ENCODE measurements around the gene EIF2B4.
"Not testable (repeated sequence)": the region's sequence is repeated elsewhere in the genome, so short reads cannot be mapped to it uniquely, and the experiment has no call there.

Gene EIF2B4

DNA sequence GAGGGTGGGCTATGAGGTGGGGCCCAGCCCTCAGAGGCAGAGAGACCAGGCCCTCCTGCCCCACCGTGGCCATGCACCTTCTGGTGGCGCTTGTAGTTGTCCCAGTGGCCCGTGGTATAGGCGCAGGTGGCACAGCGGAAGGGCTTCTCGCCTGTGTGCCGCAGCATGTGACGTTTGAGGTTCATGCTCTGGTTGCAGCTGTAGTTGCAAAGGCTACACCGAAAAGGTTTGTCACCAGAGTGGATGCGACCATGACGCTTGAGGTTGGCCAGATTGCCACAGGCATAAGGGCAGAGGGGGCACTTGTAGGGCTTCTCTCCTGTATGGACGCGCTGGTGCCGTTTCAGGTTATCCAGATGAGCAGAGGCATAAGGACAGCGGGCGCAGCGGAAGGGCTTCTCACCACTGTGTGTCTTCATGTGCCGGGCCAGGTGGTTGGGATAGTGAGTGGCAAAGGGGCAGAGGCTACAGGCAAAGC lies 7.5 kb upstream of the EIF2B4 start:
- no peak for DNase-seq

- DNase-seq: no peak
Measured at GRCh38 chr2:27376866-27377617, 6.9 kb upstream of the EIF2B4 start.

DNA sequence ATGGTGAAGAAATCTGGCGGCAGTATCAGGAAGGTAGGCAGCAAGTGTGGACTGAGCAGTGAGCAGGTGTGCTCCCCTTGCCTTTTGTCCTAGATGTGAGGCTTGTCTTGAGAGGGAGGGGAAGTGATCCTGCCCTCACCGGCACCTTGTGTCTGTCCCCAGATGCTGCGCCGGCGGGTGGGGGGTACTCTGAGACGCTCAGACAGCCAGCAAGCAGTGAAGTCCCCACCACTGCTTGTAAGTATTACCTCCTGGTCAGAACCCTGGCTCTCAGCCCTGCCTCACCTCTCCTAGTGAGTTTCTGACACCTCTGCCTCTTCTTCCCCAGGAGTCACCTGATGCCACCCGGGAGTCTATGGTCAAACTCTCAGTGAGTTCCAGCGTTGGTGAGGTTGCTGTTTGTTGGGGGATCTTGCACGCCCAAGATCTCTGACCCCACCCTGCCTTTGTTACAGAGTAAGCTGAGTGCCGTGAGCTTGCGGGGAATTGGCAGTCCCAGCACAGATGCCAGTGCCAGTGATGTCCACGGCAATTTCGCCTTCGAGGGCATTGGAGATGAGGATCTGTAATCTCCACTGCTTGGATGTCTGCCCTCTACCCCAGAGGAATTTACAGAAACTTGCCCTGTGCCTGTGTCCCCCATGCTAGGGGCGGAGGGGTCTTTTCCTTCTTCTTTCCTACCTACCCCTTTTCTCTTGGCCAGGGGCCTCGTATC lies 6.2 kb upstream of the EIF2B4 start:
- DNase-seq: no peak

GRCh38 chr2:27375513-27376099 lies 5.5 kb upstream of the EIF2B4 start:
- no peak for DNase-seq

DNA sequence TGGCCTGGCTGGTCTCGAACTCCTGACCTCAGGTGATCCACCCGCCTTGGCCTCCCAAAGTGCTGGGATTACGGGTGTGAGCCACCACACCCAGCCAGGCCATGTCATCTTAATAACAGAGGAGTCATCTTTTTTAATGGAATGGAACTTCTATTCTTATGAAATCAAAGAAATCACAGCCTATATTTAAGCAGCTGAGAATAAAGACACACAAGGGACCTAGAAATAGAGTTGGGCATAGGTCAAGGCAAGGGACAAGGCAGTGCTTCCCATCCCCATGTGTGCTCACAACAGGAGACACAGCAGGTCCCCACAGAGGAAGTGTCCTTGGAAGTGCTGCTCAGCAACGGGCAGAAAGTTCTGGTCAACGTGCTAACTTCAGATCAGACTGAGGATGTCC lies 3.4 kb upstream of the EIF2B4 start:
- DNase-seq: peak; percentile 36 to 52 (median 38)

DNA sequence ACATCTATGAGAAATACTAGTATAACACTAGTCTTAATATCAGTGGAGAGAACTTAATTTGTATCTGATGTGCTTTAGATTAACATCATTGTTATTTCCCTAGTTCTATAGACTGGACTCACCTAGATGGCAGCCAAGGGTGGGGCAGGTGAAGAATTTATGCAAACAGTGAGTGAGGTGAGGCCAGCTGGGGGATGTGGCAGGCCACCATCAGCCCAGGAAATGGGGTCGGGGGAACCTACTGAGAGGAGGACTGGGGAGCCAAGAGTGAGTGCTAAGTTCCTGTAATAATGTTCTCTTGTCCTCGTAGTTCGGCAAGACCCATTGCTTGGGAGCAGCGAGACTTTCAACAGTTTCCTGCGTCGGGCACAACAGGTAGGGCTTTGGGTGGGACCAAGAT lies 2.8 kb upstream of the EIF2B4 start:
- DNase-seq: no peak

DNA sequence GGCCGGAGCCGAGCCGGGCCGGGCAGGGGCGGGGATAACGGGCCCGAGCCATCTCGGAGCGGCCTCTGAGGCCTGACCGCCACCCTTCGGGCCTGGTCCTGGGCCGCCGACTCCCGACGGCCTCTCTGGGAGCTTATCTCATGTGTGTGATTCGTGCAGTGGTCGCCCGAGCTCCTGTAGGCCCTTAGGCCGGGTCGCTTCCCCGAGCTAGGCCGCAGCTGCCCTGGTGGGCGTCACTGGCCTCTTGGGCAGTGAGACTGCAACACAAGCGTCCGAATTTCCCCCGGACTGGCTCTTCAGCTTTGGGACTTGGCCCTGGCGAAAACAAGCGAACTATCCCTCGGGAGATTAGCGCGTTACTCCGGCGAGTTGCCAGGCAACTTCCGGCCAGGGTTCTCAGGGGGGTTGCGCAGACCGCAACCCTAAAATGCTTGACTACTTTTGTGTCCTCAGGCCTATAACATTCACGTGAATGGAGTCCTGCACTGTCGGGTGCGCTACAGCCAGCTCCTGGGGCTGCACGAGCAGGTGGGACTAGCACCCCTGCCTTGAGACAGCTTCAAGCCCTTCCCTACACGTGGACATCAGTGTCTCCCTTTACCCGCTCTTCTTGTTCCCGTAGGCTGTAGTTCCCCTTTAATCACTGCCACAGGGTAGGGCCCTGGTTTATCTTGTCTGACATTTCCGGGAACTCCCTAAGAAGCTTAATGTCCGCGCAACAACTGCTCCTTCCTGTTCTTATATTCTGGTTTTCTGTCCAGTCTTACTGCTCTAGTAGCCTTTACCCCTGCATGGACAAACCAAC lies 880 bp upstream of the EIF2B4 start:
- peak; percentile 89 to 93 (median 90) for DNase-seq

DNA sequence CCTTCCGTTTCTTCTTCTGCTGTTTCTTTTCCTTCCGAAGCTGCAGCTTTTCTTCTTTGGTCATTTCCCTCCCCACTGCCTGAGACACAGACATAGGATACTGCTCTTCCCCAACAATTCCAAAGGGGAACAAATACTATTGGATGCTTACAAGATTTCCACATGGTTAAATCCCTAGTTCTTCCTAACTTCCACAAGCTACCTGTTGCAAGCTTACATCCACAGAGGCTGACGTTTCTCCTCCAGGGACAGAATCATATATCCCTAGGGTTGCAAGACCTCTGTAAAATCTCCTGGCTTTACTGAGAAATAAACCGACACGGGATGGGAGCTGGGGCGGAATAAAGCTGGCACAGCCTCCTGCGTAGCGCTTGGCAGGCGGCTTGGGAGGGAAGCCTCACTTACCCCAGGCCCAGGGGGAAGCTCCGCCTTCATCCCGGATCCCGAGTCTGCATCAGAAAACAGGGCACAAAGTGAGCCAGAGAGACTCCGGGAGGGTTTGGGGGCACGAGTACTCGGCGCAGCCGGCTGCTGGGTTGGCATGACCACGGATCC lies 590 bp downstream of the EIF2B4 start:
- DNase-seq: no peak

- DNase-seq: no peak
Measured at GRCh38 chr2:27363933-27364332, 6.2 kb downstream of the EIF2B4 start.

GRCh38 chr2:27362678-27363420 lies 7.3 kb downstream of the EIF2B4 start:
- no peak for DNase-seq

- peak; percentile 96 to 97 (median 97) for DNase-seq
Measured at GRCh38 chr2:27356382-27357181, 13.6 kb downstream of the EIF2B4 start, which contains the start of gene GTF3C2. GTF3C2 (minus strand) TSS chr2:27356764; CDS start chr2:27343554, 13,210 bp downstream.

DNA sequence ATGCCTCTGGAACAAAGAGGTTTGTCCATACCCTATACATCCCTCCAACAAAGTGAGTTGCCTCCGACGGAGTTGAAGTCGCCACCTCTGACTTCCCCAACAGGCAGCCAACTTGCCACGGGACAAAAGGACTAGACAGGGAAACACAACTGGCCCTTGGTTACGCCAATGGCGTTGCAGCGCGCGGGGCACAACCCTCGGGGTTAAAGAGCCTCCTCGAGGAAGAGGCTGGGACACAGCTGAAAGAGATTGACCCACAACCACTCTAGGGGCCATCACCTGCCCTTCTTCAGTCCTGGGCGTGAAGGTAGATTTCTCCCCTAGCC lies 14.1 kb downstream of the EIF2B4 start:
- DNase-seq: peak; percentile 79 to 87 (median 83)

DNA sequence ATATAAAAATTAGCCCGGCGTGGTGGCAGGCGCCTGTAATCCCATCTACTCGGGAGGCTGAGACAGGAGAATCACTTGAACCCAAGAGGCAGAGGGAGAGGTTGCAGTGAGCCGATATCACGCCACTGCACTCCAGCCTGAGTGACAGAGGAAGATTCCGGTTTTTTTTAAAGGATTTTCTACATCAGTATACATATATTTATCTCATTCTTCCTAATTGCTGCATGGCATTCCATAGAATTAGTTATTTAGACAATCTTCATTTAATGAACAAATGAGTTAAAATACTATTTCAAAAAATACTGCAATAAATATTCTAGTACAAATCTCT lies 15.6 kb downstream of the EIF2B4 start:
- no peak for DNase-seq

DNA sequence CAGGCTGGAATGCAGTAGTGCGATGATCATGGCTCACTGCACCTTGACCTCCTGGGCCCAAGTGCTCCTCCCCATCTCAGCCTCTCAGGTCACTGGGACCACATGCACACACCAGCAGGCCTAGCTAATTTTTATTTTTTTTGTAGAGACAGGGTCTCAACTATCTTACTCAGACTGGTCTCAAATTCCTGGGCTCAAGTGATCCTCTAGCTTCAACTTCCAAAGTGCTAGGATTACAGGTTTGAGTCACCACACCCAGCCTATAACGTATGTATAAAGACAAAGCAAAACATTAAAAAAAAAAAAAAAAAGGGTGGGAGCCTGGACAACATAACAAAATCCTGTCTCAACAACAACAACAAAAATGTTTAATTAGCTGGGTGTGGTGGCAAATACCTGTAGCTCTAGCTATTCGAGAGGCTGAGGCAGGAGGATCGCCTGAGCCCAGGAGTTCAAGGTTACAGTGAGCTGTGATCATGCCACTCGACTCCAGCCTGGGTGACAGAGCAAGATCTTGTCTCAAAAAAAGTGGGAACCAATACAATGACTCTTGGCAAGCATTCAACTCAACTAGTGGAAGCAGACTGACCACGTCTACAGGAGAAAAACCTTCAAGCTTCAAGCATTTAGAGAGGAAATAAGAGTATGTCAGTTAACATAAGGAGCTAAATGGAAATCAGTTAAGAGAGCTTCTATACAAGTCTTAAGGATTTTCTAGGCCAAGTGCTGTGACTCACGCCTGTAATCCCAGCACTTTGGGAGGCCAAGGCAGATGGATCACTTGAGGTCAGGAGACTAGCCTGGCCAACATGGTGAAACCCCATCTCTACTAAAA lies 16.2 kb downstream of the EIF2B4 start:
- DNase-seq: no peak

- DNase-seq: not testable (repeated sequence)
Measured at GRCh38 chr2:27353386-27353761, 16.8 kb downstream of the EIF2B4 start.

- no peak for DNase-seq
Measured at GRCh38 chr2:27351802-27352598, 18.1 kb downstream of the EIF2B4 start.

GRCh38 chr2:27350106-27350693 lies 19.9 kb downstream of the EIF2B4 start:
- no peak for DNase-seq

DNA sequence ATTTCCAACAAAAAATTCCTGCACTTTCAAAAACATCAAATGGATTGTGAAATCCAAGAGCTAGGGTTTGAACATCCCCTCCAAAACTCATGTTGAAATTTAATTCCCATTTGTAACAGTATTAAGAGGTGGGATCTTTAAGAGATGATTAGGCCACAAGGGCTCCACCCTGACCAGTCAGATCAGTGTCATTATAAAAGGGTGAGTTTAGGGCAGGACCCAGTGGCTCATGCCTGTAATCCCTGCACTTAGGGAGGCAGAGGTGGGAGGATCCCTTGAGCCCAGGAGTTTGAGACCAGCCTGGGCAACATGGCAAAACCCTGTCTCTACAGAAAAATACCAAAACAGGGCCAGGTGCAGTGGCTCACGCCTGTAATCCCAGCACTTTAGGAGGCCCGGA lies 22.5 kb downstream of the EIF2B4 start:
- DNase-seq: no peak

DNA sequence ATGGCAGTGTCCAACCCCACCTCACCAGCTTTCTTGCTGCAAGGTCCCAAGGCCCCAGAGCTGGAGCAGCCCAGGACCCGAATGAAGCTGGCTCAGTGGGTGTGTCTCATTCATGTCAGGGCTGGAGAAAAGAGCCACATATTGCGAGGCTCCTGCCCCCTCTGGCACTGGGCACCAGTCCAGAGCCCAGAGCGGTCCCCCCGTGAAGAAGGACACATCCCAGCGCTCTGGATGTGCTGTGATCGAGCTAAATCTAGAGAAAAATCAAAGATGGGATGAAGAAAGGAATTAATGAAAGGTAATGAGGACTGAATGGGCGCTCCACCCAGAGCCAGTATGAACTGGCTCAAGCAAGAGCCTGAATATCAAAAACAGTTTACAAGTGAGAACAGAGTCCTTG lies 34.0 kb downstream of the EIF2B4 start:
- no peak for DNase-seq
